Measurements from ENCODE around the gene CIB1.

The CIB1 gene

DNA sequence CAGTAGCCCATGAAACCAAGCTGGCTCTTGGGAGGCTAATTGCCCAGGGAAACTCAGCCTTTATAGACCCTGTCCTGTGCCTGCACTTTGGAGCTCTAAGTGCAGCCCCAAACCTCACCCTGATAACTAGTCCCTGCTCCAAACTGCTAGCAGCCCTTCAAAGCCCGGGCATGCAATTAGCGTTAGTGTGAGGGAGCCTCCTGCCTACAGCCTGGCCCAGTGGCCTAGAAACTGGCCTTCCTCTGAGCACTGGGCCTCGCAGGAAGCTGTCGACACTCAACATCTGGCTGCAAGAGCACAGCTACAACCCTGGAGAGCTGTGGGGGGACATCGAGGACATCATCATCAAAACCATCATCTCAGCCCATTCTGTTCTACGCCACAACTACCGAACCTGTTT lies 24.0 kb upstream of the CIB1 start:
- no peak overlapping the region for H3K4me3 ChIP-seq (ENCODE audit: low read length)
- TF ChIP-seq CTCF (conservative IDR thresholded peaks at IDR 0.05; ENCODE audit: low read length), result no peak
- no peak for DNase-seq (ENCODE audit: low read depth)

DNA sequence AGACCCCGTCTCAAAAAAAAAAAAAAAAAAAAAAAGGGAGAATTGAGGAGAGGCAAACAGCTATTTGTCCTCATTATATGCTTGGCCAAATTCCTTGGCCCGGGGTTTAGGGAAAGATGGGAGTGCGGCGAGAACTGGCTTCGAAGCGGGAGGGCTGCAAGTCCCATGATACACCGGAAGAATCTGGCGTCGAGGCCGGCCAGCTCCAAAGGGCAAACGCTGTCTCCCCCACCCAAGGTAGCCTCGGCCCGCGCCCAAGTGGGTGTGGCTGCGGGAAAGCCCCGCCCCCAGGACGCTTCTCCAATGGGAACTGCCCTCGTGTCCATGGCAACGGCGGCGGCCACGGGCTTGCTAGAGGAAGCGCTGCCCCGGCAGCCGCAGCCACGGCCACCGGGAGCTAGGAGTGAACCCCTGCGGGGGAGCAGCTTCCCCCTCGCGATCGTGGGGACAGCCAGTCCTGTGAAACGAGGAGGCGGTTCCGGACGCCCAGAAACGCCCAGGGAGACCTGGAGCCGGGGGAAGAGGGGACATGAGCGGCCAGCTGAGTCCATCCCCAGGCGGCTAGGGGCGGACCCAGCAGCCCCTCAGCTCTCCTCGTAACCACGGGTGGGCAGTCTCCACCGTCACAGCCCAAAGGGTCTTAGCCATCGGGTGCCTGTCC lies 15.6 kb upstream of the CIB1 start, which contains the start of gene TTLL13:
Gene TTLL13 (plus strand): TSS at position 354 of the 661 bp plus-strand sequence. CDS start 1,075 bp downstream, outside the sequence.
- H3K4me3 ChIP-seq (ENCODE audit: low read length), result peak within 1 kb of the TSS; percentile 75

GRCh38 chr15:90248789-90249202 lies 15.1 kb upstream of the CIB1 start:
- no peak for DNase-seq (ENCODE audit: low read depth)
- TF ChIP-seq CTCF (conservative IDR thresholded peaks at IDR 0.05; ENCODE audit: low read length), result no peak
- H3K4me3 ChIP-seq (ENCODE audit: low read length), result no peak overlapping the region; the same call in 1 of the 2 replicates

More for the DNA sequence above, 15.6 kb upstream of the CIB1 start, which contains the start of gene TTLL13:
- peak; percentile 76 for DNase-seq (ENCODE audit: low read depth)
- TF ChIP-seq CTCF (conservative IDR thresholded peaks at IDR 0.05; ENCODE audit: low read length), result no peak

DNA sequence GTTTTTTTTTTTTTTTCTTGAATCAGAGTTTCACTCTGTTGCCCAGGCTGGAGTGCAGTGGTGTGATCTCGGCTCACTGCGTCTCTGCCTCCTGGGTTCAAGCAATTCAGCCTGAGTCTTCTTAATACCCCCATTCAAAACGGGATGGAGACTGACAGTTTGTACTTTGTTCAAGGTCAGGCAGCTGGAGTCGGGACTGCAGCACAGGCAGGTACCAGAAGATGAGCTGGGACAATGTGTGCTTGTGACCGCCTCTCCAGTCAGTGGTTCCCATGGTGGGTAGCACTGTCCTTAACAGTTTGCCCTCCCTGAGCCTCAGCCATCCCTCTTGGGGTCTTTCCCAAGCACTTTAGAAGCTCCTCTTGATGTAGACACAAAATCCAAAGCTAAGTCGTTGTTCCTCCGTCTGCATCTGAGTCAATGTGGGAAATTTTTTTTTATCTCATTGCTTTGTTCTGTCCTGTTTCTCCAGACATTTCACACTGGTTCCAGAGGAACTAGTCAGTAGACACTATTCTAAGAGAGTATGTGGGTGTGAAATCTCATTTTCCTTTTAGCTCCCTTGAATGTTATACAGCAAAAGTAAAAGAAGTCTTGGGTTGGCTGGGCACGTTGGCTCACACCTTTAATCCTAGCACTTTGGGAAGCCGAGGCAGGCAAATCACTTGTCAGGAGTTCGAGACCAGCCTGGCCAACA lies 10.3 kb upstream of the CIB1 start:
- no peak for DNase-seq (ENCODE audit: low read depth)
- TF ChIP-seq CTCF (conservative IDR thresholded peaks at IDR 0.05; ENCODE audit: low read length), result no peak
- H3K4me3 ChIP-seq (ENCODE audit: low read length), result no peak overlapping the region

- no peak for DNase-seq (ENCODE audit: low read depth)
- H3K4me3 ChIP-seq (ENCODE audit: low read length), result no peak overlapping the region
- no peak for TF ChIP-seq CTCF (conservative IDR thresholded peaks at IDR 0.05; ENCODE audit: low read length)
Observed at GRCh38 chr15:90241343-90242192, 7.8 kb upstream of the CIB1 start.

- H3K4me3 ChIP-seq (ENCODE audit: low read length), result no peak overlapping the region
- DNase-seq (ENCODE audit: low read depth), result no peak
- TF ChIP-seq CTCF (conservative IDR thresholded peaks at IDR 0.05; ENCODE audit: low read length), result no peak
Observed at GRCh38 chr15:90240856-90241255, 7.1 kb upstream of the CIB1 start.

Measured in AG10803 (cell line).